Hepatocyte (in vitro differentiated cells): Measurements from ENCODE around the gene NPTN. TPM values are rescaled to one million over a fixed set of nuclear protein-coding genes. Genes with fewer than 3 reads are reported as not detected.

ENCODE experiments used
- DNase-seq: peaks from one replicate; pipeline ENCODE4 v3.0.0-alpha.2; 2016; ENCODE audit warnings: low spot score
- H2AFZ ChIP-seq: fragments of 200-600 bp; sonication (generic); 2 replicates; pipeline ENCODE4 v1.6.0; 2016; ENCODE audit warnings: antibody characterized with exemption, mild to moderate bottlenecking
- H3K27ac ChIP-seq: fragments of 200-600 bp; sonication (generic); 2 replicates; pipeline ENCODE4 v1.5.1; 2016; ENCODE audit warnings: mild to moderate bottlenecking
- H3K27me3 ChIP-seq: fragments of 200-600 bp; sonication (generic); 2 replicates; pipeline ENCODE4 v1.6.1; 2016
- H3K36me3 ChIP-seq: fragments of 200-600 bp; sonication (generic); replicated peaks from 2 replicates; pipeline ENCODE4 v1.5.1; 2016; ENCODE audit warnings: low read depth; ENCODE audit not compliant: insufficient read depth
- H3K4me1 ChIP-seq: fragments of 200-600 bp; sonication (generic); 2 replicates; pipeline ENCODE4 v1.5.1; 2016; ENCODE audit warnings: mild to moderate bottlenecking, moderate library complexity; ENCODE audit not compliant: insufficient read depth
- H3K4me2 ChIP-seq: fragments of 200-600 bp; sonication (generic); 2 replicates; pipeline ENCODE4 v1.6.0; 2016
- H3K4me3 ChIP-seq: fragments of 200-600 bp; sonication (generic); 2 replicates; pipeline ENCODE4 v1.5.1; 2016; ENCODE audit warnings: mild to moderate bottlenecking
- H3K79me2 ChIP-seq: fragments of 200-600 bp; sonication (generic); 2 replicates; pipeline ENCODE4 v1.6.0; 2017; ENCODE audit warnings: mild to moderate bottlenecking
- H3K9me2 ChIP-seq: fragments of 200-600 bp; sonication (generic); replicated peaks from 2 replicates; pipeline ENCODE4 v1.6.0; 2017; ENCODE audit warnings: mild to moderate bottlenecking; ENCODE audit not compliant: insufficient read depth
- H3K9me3 ChIP-seq: fragments of 200-600 bp; sonication (generic); 2 replicates; pipeline ENCODE4 v1.5.1; 2016; ENCODE audit warnings: low read depth, mild to moderate bottlenecking
- H4K20me1 ChIP-seq: fragments of 200-600 bp; sonication (generic); 2 replicates; pipeline ENCODE4 v1.6.0; 2016; ENCODE audit warnings: mild to moderate bottlenecking; ENCODE audit not compliant: insufficient read depth, poor library complexity, severe bottlenecking
- CTCF ChIP-seq: fragments of 200-600 bp; sonication (generic); IDR thresholded peaks from 2 replicates; pipeline ENCODE4 v1.5.1; 2016; ENCODE audit warnings: antibody characterized with exemption, mild to moderate bottlenecking; ENCODE audit not compliant: poor library complexity
- EZH2 ChIP-seq: fragments of 200-600 bp; sonication (generic); IDR thresholded peaks from 2 replicates; pipeline ENCODE4 v1.6.1; 2016; ENCODE audit warnings: antibody characterized with exemption, mild to moderate bottlenecking, borderline replicate concordance
- EZH2phosphoT487 ChIP-seq: fragments of 200-600 bp; sonication (generic); IDR thresholded peaks from one replicate; pipeline ENCODE4 v1.6.1; 2018; ENCODE audit warnings: antibody characterized with exemption, mild to moderate bottlenecking, low read depth, moderate library complexity; ENCODE audit not compliant: unreplicated experiment, severe bottlenecking
- WGBS: methylation state at CpG from one replicate; pipeline ENCODE4 v1.1.6; 2016; ENCODE audit warnings: low lambda C conversion rate; ENCODE audit errors: missing lambda C conversion rate; 5-methylcytosine and 5-hydroxymethylcytosine counted together
- polyA plus RNA-seq: library from polyadenylated mRNA; unstranded; fragments of >200 nt; fragmentation: Nextera tagmentation; extraction: Ambion mirVana; gene quantifications from 2 replicates; pipeline ENCODE4 v1.2.1, GENCODE V29; 2016
- total RNA-seq: library from RNA; depleted of rRNA; stranded (reverse); fragments of >200 nt; gene quantifications from 2 replicates; pipeline ENCODE4 v1.2.3, GENCODE V29; 2014

NPTN gene
- total and polyA plus RNA-seq, 2 experiments from 2014 or later: 153 to 234 TPM

GRCh38 chr15:73681063-73681462, 47.9 kb upstream of the NPTN start:
- Histone ChIP-seq H4K20me1 (peaks cover 7% of the 10 kb centered on the region), H2AFZ (no peak overlapping the region)
- 78% methylated on average over 3 of the region's 3 CpGs for WGBS

GRCh38 chr15:73680549-73680948, 47.4 kb upstream of the NPTN start:
- Histone ChIP-seq H3K4me3 (no peak overlapping the region), H3K9me3 (no peaks in the 10 kb centered on the region), H3K36me3 (no peaks in the 10 kb centered on the region), H2AFZ (no peak overlapping the region), H3K4me2 (no peak overlapping the region), H3K27me3 (no peaks in the 10 kb centered on the region), H3K79me2 (peaks cover 12% of the 10 kb centered on the region), H4K20me1 (peaks cover 2% of the 10 kb centered on the region), H3K27ac (no peak overlapping the region), H3K9me2 (no peaks in the 10 kb centered on the region), H3K4me1 (peaks cover 5% of the 10 kb centered on the region)
- no peak for DNase-seq
- TF ChIP-seq EZH2phosphoT487: no peak
- no peak for TF ChIP-seq EZH2
- no peak for TF ChIP-seq CTCF
- 97% methylated on average over 2 of the region's 2 CpGs for WGBS

More at GRCh38 chr15:73681063-73681462, 47.9 kb upstream of the NPTN start:
- H3K36me3 ChIP-seq: no peaks in the 10 kb centered on the region
- no peak for DNase-seq
- H3K4me3 ChIP-seq: no peak overlapping the region
- no peaks in the 10 kb centered on the region for H3K9me2 ChIP-seq
- no peaks in the 10 kb centered on the region for H3K27me3 ChIP-seq
- H3K27ac ChIP-seq: no peak overlapping the region
- H3K4me2 ChIP-seq: no peak overlapping the region
- H3K79me2 ChIP-seq: peaks cover 17% of the 10 kb centered on the region
- H3K9me3 ChIP-seq: no peaks in the 10 kb centered on the region
- TF ChIP-seq EZH2: no peak
- TF ChIP-seq EZH2phosphoT487: no peak
- TF ChIP-seq CTCF: no peak
- peaks cover 7% of the 10 kb centered on the region for H3K4me1 ChIP-seq

GRCh38 chr15:73679964-73680363, 46.8 kb upstream of the NPTN start:
- H4K20me1 ChIP-seq: no peaks in the 10 kb centered on the region
- H2AFZ ChIP-seq: no peak overlapping the region
- H3K4me2 ChIP-seq: no peak overlapping the region
- TF ChIP-seq EZH2phosphoT487 (no peak), EZH2 (no peak), CTCF (no peak)
- no peaks in the 10 kb centered on the region for H3K36me3 ChIP-seq
- H3K9me3 ChIP-seq: no peaks in the 10 kb centered on the region
- no peak overlapping the region for H3K4me3 ChIP-seq
- no peak for DNase-seq
- H3K27ac ChIP-seq: no peak overlapping the region
- peaks cover 5% of the 10 kb centered on the region for H3K4me1 ChIP-seq
- no peaks in the 10 kb centered on the region for H3K9me2 ChIP-seq
- H3K27me3 ChIP-seq: no peaks in the 10 kb centered on the region
- 93% methylated on average over 6 of the region's 6 CpGs for whole genome bisulfite sequencing
- peaks cover 6% of the 10 kb centered on the region for H3K79me2 ChIP-seq

GRCh38 chr15:73679180-73679579, 46.0 kb upstream of the NPTN start:
- Histone ChIP-seq H3K27me3 (no peaks in the 10 kb centered on the region), H3K36me3 (no peaks in the 10 kb centered on the region), H4K20me1 (no peaks in the 10 kb centered on the region), H3K27ac (no peak overlapping the region), H2AFZ (no peak overlapping the region), H3K4me3 (no peak overlapping the region), H3K4me2 (no peak overlapping the region), H3K9me2 (no peaks in the 10 kb centered on the region), H3K79me2 (no peaks in the 10 kb centered on the region), H3K9me3 (no peaks in the 10 kb centered on the region), H3K4me1 (peaks cover 5% of the 10 kb centered on the region)
- no peak for DNase-seq
- WGBS: 80% methylated on average over 3 of the region's 3 CpGs
- TF ChIP-seq EZH2 (no peak), EZH2phosphoT487 (no peak), CTCF (no peak)
